SK-N-MC (cell line): Measurements from ENCODE around the gene BANP.

ENCODE experiments used
- EZH2 ChIP-seq: fragments of 200-600 bp; sonication (generic); IDR thresholded peaks from one replicate; pipeline ENCODE4 v1.6.1; 2017; ENCODE audit warnings: antibody characterized with exemption
- POLR2AphosphoS5 ChIP-seq: IDR thresholded peaks from 2 replicates; pipeline ENCODE4 v1.6.1; 2012; ENCODE audit warnings: mild to moderate bottlenecking, low read depth, low read length, borderline replicate concordance

DNA sequence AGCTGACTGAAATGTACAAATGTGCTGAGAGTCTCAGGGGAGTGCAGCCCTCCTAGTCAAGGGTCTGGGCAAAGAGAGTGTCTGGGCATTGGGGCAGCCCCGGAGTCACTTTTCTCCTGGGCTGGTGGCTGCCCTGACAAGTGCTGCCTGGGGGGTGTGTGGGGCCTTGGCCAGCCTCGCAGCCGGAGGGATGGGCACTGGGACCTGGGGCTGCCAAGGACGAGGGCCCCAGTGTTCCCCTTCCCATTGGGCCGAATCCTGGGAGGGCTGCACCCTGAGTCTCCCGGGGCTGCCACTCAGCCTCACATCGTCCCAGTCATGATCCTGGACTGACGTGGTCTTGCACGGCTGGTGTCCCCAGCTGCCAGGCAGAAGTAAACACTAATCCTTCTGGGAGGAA, 132.3 kb downstream of the BANP start:
- TF ChIP-seq EZH2 (no peak), POLR2AphosphoS5 (no peak)
